ENCODE results near the gene B3GNT8. TPM values are rescaled to one million over a fixed set of nuclear protein-coding genes. Genes with fewer than 3 reads are reported as not detected.

The B3GNT8 gene
- total RNA-seq, 1 donor from 2014 or later: 3.0 TPM

DNA sequence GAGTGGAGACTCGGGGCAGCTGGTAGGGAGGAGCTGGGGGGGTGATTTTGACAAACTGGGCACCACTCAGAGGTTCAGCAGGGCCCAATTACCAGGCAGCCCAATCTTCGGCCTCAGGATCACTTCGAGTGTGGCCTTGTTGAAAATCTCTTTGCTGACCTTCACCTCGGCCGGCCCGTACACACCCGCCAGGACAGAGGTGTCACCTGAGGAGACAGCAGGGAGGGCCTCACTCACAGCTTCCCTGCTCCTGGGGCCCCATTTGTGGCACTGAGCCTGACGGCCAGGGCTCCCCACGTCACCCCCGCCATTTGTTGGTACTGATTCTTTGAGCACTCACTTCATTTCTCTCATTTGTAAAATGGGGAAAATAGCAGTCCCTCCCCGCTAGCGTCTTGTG is 34.4 kb downstream of the B3GNT8 start:
- H3K36me3 Mint-ChIP-seq (ENCODE audit: low read depth, unreplicated experiment): peaks cover 11% of the 10 kb centered on the region

DNA sequence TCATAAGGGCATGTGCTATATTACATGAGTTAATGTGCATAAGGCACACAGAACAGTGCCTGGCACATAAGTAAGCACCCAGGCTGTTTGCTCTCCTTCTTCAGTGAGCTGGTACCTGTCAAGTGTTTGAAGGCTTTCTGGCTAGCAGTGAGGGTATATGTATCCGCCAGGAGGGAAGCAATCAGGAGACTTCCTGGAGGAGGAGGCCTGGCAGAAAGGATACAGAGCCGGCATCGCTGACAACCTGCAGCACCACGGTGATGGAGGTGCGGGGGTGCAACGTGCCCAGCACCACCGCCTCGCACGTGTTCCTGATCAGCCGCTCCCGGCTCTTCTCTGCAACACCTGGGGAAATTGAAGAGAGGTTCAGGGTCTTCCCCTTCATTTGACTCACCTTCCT is 35.6 kb downstream of the B3GNT8 start:
- Histone ChIP-seq H3K79me2 (ENCODE audit: insufficient read depth, low read length) (no peaks in the 10 kb centered on the region), H3K4me1 (ENCODE audit: insufficient read depth, low read length) (peaks cover 2% of the 10 kb centered on the region), H3K9me3 (ENCODE audit: insufficient read depth, low read depth, low read length) (no peaks in the 10 kb centered on the region), H4K20me1 (ENCODE audit: insufficient read depth, low read length) (no peaks in the 10 kb centered on the region), H3K9ac (ENCODE audit: low read length) (no peak overlapping the region), H2AFZ (ENCODE audit: low read depth, low read length) (no peak overlapping the region), H3K4me2 (ENCODE audit: low read length) (no peak overlapping the region), H3K4me3 (ENCODE audit: insufficient read depth, low read depth, low read length) (no peak overlapping the region), H3K27me3 (ENCODE audit: insufficient read depth, low read length) (no peaks in the 10 kb centered on the region), H3K27ac (ENCODE audit: low read depth, low read length) (no peak overlapping the region), H3K36me3 (ENCODE audit: insufficient read depth, low read length) (peaks cover 8% of the 10 kb centered on the region)
- peaks cover 11% of the 10 kb centered on the region for H3K36me3 Mint-ChIP-seq (ENCODE audit: low read depth, unreplicated experiment)
- TF ChIP-seq, protein P1, sequence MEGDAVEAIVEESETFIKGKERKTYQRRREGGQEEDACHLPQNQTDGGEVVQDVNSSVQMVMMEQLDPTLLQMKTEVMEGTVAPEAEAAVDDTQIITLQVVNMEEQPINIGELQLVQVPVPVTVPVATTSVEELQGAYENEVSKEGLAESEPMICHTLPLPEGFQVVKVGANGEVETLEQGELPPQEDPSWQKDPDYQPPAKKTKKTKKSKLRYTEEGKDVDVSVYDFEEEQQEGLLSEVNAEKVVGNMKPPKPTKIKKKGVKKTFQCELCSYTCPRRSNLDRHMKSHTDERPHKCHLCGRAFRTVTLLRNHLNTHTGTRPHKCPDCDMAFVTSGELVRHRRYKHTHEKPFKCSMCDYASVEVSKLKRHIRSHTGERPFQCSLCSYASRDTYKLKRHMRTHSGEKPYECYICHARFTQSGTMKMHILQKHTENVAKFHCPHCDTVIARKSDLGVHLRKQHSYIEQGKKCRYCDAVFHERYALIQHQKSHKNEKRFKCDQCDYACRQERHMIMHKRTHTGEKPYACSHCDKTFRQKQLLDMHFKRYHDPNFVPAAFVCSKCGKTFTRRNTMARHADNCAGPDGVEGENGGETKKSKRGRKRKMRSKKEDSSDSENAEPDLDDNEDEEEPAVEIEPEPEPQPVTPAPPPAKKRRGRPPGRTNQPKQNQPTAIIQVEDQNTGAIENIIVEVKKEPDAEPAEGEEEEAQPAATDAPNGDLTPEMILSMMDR (IDR thresholded peaks at IDR 0.05; ENCODE audit: insufficient read depth, low read depth, low read length): no peak
- no peak for TF ChIP-seq EZH2 (IDR thresholded peaks at IDR 0.05; ENCODE audit: insufficient read depth, low read length)
- H3K4me1 Mint-ChIP-seq (ENCODE audit: low read depth, unreplicated experiment): peaks cover 10% of the 10 kb centered on the region
- no peaks in the 10 kb centered on the region for H3K27me3 Mint-ChIP-seq (ENCODE audit: low read depth, unreplicated experiment)
- H3K4me3 Mint-ChIP-seq (ENCODE audit: unreplicated experiment): no peak overlapping the region
- no peaks in the 10 kb centered on the region for H3K9me3 Mint-ChIP-seq (ENCODE audit: unreplicated experiment)
- no peak overlapping the region for H3K27ac Mint-ChIP-seq (ENCODE audit: unreplicated experiment)
- FAIRE-seq: no peak
- no peak for DNase-seq (ENCODE audit: low read depth)

More for the DNA sequence above, 34.4 kb downstream of the B3GNT8 start:
- Histone ChIP-seq H4K20me1 (ENCODE audit: insufficient read depth, low read length) (no peaks in the 10 kb centered on the region), H3K4me2 (ENCODE audit: low read length) (no peak overlapping the region), H3K36me3 (ENCODE audit: insufficient read depth, low read length) (peaks cover 8% of the 10 kb centered on the region), H2AFZ (ENCODE audit: low read depth, low read length) (no peak overlapping the region), H3K4me3 (ENCODE audit: insufficient read depth, low read depth, low read length) (no peak overlapping the region), H3K9ac (ENCODE audit: low read length) (no peak overlapping the region), H3K27ac (ENCODE audit: low read depth, low read length) (no peak overlapping the region), H3K27me3 (ENCODE audit: insufficient read depth, low read length) (no peaks in the 10 kb centered on the region), H3K79me2 (ENCODE audit: insufficient read depth, low read length) (peaks cover 4% of the 10 kb centered on the region), H3K9me3 (ENCODE audit: insufficient read depth, low read depth, low read length) (no peaks in the 10 kb centered on the region), H3K4me1 (ENCODE audit: insufficient read depth, low read length) (peaks cover 5% of the 10 kb centered on the region)
- FAIRE-seq (no peak), DNase-seq (ENCODE audit: low read depth) (no peak)
- Mint-ChIP-seq H3K4me3 (ENCODE audit: unreplicated experiment) (no peak overlapping the region), H3K27ac (ENCODE audit: unreplicated experiment) (no peak overlapping the region), H3K9me3 (ENCODE audit: unreplicated experiment) (no peaks in the 10 kb centered on the region), H3K27me3 (ENCODE audit: low read depth, unreplicated experiment) (no peaks in the 10 kb centered on the region), H3K4me1 (ENCODE audit: low read depth, unreplicated experiment) (peaks cover 10% of the 10 kb centered on the region)
- no peak for TF ChIP-seq EZH2 (IDR thresholded peaks at IDR 0.05; ENCODE audit: insufficient read depth, low read length)
- TF ChIP-seq, protein P1 (IDR thresholded peaks at IDR 0.05; ENCODE audit: insufficient read depth, low read depth, low read length): no peak

DNA sequence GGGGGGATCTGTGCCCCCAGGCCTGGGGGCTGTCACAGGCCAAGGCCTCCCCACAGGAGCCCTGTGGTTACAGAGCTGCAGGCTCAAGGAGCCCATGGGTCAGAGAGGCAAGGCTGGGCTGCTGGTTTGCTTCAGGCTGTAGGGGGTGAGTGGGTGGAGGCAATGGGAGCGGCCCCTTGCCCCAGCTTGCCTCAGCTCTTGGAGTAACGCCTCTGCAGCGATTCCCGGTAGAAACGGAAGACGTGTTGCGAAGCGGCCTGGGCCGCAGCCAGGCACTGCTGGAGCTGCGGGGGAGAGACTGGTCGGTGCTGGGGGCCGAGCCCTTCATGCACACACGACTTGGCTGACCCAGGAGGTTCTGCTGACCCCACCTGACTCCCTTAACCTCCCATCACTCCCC is 40.7 kb downstream of the B3GNT8 start:
- peaks cover 14% of the 10 kb centered on the region for H3K36me3 Mint-ChIP-seq (ENCODE audit: low read depth, unreplicated experiment)
- H3K9me3 Mint-ChIP-seq (ENCODE audit: unreplicated experiment): no peaks in the 10 kb centered on the region
- no peak overlapping the region for H3K4me3 Mint-ChIP-seq (ENCODE audit: unreplicated experiment)
- no peak overlapping the region for H3K27ac Mint-ChIP-seq (ENCODE audit: unreplicated experiment)
- Histone ChIP-seq H3K36me3 (ENCODE audit: insufficient read depth, low read length) (peaks cover 8% of the 10 kb centered on the region), H4K20me1 (ENCODE audit: insufficient read depth, low read length) (no peaks in the 10 kb centered on the region), H3K27me3 (ENCODE audit: insufficient read depth, low read length) (no peaks in the 10 kb centered on the region), H3K9ac (ENCODE audit: low read length) (no peak overlapping the region), H3K79me2 (ENCODE audit: insufficient read depth, low read length) (no peaks in the 10 kb centered on the region), H3K4me1 (ENCODE audit: insufficient read depth, low read length) (no peaks in the 10 kb centered on the region), H3K4me3 (ENCODE audit: insufficient read depth, low read depth, low read length) (no peak overlapping the region), H2AFZ (ENCODE audit: low read depth, low read length) (no peak overlapping the region), H3K4me2 (ENCODE audit: low read length) (no peak overlapping the region), H3K27ac (ENCODE audit: low read depth, low read length) (no peak overlapping the region), H3K9me3 (ENCODE audit: insufficient read depth, low read depth, low read length) (no peaks in the 10 kb centered on the region)
- H3K4me1 Mint-ChIP-seq (ENCODE audit: low read depth, unreplicated experiment): no peaks in the 10 kb centered on the region
- TF ChIP-seq, protein P1 (IDR thresholded peaks at IDR 0.05; ENCODE audit: insufficient read depth, low read depth, low read length): no peak
- TF ChIP-seq EZH2 (IDR thresholded peaks at IDR 0.05; ENCODE audit: insufficient read depth, low read length): no peak
- no peak for DNase-seq (ENCODE audit: low read depth)
- FAIRE-seq: no peak
- H3K27me3 Mint-ChIP-seq (ENCODE audit: low read depth, unreplicated experiment): no peaks in the 10 kb centered on the region

All from astrocyte (in vitro differentiated cells and primary cell).